Activated T-cell treated with anti-CD3 and anti-CD28 coated beads, Interleukin-2, amount 50 U/mL, for 72 hours (primary cell): ENCODE measurements around the gene UEVLD. TPM values are rescaled to one million over a fixed set of nuclear protein-coding genes. Genes with fewer than 3 reads are reported as not detected.

Experiments
- ATAC-seq, 2 donors: fragments of 150-1000 bp; cut with Tn5 transposase; replicated peaks in 1 of 2; 2 replicates each; pipeline ENCODE4 v1.10.0; 2021; ENCODE audit warnings: moderate library complexity in 2 of 2, mild to moderate bottlenecking in 1 of 2
- DNase-seq, 2 donors: peaks; one replicate each; pipeline ENCODE4 v3.0.0; 2021 to 2022; ENCODE audit warnings: mixed read lengths in 1 of 2
- H3K27ac Mint-ChIP-seq: one replicate; pipeline ENCODE4 v1.8.0; 2022; ENCODE audit warnings: mild to moderate bottlenecking, moderate library complexity, mixed read lengths
- H3K27me3 Mint-ChIP-seq: one replicate; pipeline ENCODE4 v1.8.0; 2022; ENCODE audit warnings: low read depth, mixed read lengths
- H3K36me3 Mint-ChIP-seq, 2 donors: one replicate each; pipeline ENCODE4 v1.8.0; 2022; ENCODE audit warnings: mixed read lengths in 2 of 2, mild to moderate bottlenecking in 1 of 2; ENCODE audit not compliant: insufficient read depth in 2 of 2
- H3K4me1 Mint-ChIP-seq: one replicate; pipeline ENCODE4 v1.8.0; 2022; ENCODE audit warnings: low read depth, mixed read lengths
- H3K4me3 Mint-ChIP-seq, 2 donors: one replicate each; pipeline ENCODE4 v1.8.0; 2022; ENCODE audit warnings: mild to moderate bottlenecking in 2 of 2, mixed read lengths in 2 of 2, moderate library complexity in 2 of 2
- H3K9me3 Mint-ChIP-seq, 2 donors: one replicate each; pipeline ENCODE4 v1.8.0; 2022; ENCODE audit warnings: mixed read lengths in 2 of 2
- total RNA-seq, 2 donors: library from RNA; stranded (reverse); gene quantifications; one replicate each; pipeline ENCODE4 v1.2.3, GENCODE V29; 2022

Gene UEVLD
- total RNA-seq, 2 donors from 2014 or later = 17.5 to 24.3 TPM

- DNase-seq (no peak), ATAC-seq (no peak)
- Mint-ChIP-seq H3K4me1 (peaks cover 41% of the 10 kb centered on the region), H3K27ac (no peak overlapping the region), H3K9me3 (no peaks in the 10 kb centered on the region), H3K27me3 (no peaks in the 10 kb centered on the region), H3K4me3 (no peak overlapping the region), H3K36me3 (peaks cover 3 to 7% of the 10 kb centered on the region in 2 donors)
These were observed 67.4 kb downstream of the UEVLD start for GRCh38 chr11:18521122-18521521.

GRCh38 chr11:18502352-18502751 is 86.2 kb downstream of the UEVLD start:
- DNase-seq (no peak), ATAC-seq (no peak)
- H3K36me3 Mint-ChIP-seq = peaks cover 11 to 29% of the 10 kb centered on the region in 2 donors
- no peaks in the 10 kb centered on the region for H3K27me3 Mint-ChIP-seq
- no peak overlapping the region for H3K4me3 Mint-ChIP-seq
- H3K9me3 Mint-ChIP-seq = no peaks in the 10 kb centered on the region
- no peaks in the 10 kb centered on the region for H3K4me1 Mint-ChIP-seq
- H3K27ac Mint-ChIP-seq = peak overlapping the region; percentile 25

DNA sequence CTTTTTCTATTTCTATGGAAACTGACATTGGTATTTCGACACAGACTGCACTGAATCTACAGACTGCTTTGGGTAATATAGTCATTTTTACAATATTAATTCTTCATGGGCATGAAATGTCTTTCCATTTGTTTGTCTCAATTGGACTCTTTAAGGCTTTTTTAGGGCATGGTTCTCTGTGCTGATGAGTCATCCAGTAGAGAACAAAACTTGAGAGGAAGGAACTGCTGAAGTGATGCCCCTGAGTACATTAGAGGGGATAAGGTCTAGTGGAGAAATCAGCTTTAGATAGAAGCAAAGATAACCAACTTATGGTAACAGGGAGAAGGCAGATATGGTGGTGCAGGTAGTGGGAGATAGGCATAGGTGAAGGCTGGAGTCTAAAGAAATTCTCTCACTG is 86.9 kb downstream of the UEVLD start:
- ATAC-seq (no peak), DNase-seq (no peak)
- peaks cover 9 to 28% of the 10 kb centered on the region in 2 donors for H3K36me3 Mint-ChIP-seq
- H3K9me3 Mint-ChIP-seq = no peaks in the 10 kb centered on the region
- peak overlapping the region; percentile 18 for H3K27ac Mint-ChIP-seq
- no peaks in the 10 kb centered on the region for H3K4me1 Mint-ChIP-seq
- no peak overlapping the region for H3K4me3 Mint-ChIP-seq
- H3K27me3 Mint-ChIP-seq = no peaks in the 10 kb centered on the region

DNA sequence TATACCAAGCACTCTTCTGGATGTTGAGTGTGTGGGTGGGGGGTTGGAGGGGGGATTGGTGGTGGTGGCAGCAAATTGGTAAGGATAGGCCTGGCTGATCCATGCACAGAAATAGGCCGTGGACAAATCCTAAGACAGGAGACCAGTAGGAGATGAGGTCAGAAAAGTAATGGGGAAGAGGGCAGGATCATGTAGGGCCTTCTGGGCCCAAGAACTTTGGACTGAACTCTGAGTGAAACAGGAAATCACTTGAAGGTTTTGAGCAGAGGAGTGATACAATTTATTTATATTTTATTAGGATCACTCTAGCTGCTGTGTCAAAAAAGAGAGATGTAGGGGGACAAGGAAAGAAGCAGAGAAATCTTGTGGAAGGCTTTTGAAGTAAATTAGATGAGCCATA is 90.5 kb downstream of the UEVLD start:
- ATAC-seq (no peak), DNase-seq (no peak)
- Mint-ChIP-seq H3K36me3 (peaks cover 9 to 35% of the 10 kb centered on the region in 2 donors), H3K4me3 (no peak overlapping the region), H3K9me3 (no peaks in the 10 kb centered on the region), H3K27ac (peak overlapping the region; percentile 35), H3K27me3 (no peaks in the 10 kb centered on the region), H3K4me1 (no peaks in the 10 kb centered on the region)

- Mint-ChIP-seq H3K4me1 (no peaks in the 10 kb centered on the region), H3K27me3 (no peaks in the 10 kb centered on the region), H3K36me3 (peaks cover 8 to 27% of the 10 kb centered on the region in 2 donors), H3K4me3 (no peak overlapping the region), H3K9me3 (no peaks in the 10 kb centered on the region), H3K27ac (peak overlapping the region; percentile 54)
- no peak for DNase-seq
- ATAC-seq = no peak
These were observed 92.8 kb downstream of the UEVLD start for GRCh38 chr11:18495703-18496102.

DNA sequence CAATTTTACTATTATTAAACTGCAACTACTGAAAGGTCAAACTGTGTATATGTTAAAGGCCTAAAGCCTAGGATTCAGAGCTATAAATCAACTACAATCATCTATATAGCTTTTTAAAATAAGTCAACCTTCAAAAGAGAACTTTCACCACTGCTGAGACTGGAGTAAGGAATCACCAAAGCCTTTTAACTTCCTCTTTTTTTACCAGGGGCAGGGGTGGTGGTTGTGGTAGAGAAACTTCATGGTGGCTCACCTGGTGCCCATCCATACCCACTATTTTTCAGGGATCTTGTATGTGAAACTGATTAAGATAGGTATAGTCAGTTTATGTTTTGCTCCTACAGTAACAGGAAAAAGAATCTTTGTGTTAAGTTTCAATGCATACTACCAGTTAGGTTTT is 93.3 kb downstream of the UEVLD start:
- no peak for ATAC-seq
- no peak for DNase-seq
- no peaks in the 10 kb centered on the region for H3K4me1 Mint-ChIP-seq
- no peaks in the 10 kb centered on the region for H3K9me3 Mint-ChIP-seq
- H3K36me3 Mint-ChIP-seq = peaks cover 8 to 25% of the 10 kb centered on the region in 2 donors
- no peak overlapping the region for H3K4me3 Mint-ChIP-seq
- H3K27ac Mint-ChIP-seq = peak overlapping the region; percentile 74
- H3K27me3 Mint-ChIP-seq = no peaks in the 10 kb centered on the region

DNA sequence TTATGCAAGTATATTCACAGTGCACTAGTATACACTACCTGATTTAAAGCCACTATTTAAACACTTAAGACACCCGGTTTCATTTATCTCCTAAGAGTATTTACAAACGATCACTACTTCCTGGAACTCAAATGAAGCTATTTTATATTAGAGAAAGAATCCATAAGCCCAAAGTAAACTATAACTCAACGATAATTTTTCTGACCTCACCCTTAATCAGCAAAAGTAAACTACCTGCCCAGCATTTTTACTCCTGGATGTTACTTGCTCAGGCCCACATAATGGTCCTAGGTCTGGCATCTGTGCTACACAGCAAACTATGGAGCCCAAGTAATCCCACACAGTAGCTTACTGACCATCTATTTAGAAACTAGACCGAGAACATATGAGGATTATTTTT is 95.2 kb downstream of the UEVLD start:
- H3K27me3 Mint-ChIP-seq = no peaks in the 10 kb centered on the region
- H3K4me3 Mint-ChIP-seq = no peak overlapping the region
- H3K9me3 Mint-ChIP-seq = no peaks in the 10 kb centered on the region
- peaks cover 3 to 17% of the 10 kb centered on the region in 2 donors for H3K36me3 Mint-ChIP-seq
- DNase-seq (no peak), ATAC-seq (no peak)
- H3K4me1 Mint-ChIP-seq = no peaks in the 10 kb centered on the region
- H3K27ac Mint-ChIP-seq = peak overlapping the region; percentile 77

GRCh38 chr11:18492888-18493287 is 95.6 kb downstream of the UEVLD start:
- no peaks in the 10 kb centered on the region for H3K4me1 Mint-ChIP-seq
- no peaks in the 10 kb centered on the region for H3K27me3 Mint-ChIP-seq
- peak overlapping the region; percentile 77 for H3K27ac Mint-ChIP-seq
- DNase-seq (no peak), ATAC-seq (no peak)
- H3K9me3 Mint-ChIP-seq = no peaks in the 10 kb centered on the region
- H3K4me3 Mint-ChIP-seq = no peak overlapping the region
- H3K36me3 Mint-ChIP-seq = peaks cover 2 to 16% of the 10 kb centered on the region in 2 donors

- Mint-ChIP-seq H3K36me3 (peaks cover 2 to 19% of the 10 kb centered on the region in 2 donors), H3K27me3 (no peaks in the 10 kb centered on the region)
These were observed 96.6 kb downstream of the UEVLD start for GRCh38 chr11:18491924-18492323.

GRCh38 chr11:18490736-18491485 is 97.6 kb downstream of the UEVLD start:
- no peak overlapping the region for H3K27ac Mint-ChIP-seq
- no peaks in the 10 kb centered on the region for H3K27me3 Mint-ChIP-seq
- H3K4me1 Mint-ChIP-seq = peaks cover 6% of the 10 kb centered on the region
- DNase-seq (no peak), ATAC-seq (no peak)
- H3K9me3 Mint-ChIP-seq = no peaks in the 10 kb centered on the region
- peaks cover 2 to 18% of the 10 kb centered on the region in 2 donors for H3K36me3 Mint-ChIP-seq
- no peak overlapping the region for H3K4me3 Mint-ChIP-seq

More at GRCh38 chr11:18491924-18492323, 96.6 kb downstream of the UEVLD start:
- no peak overlapping the region for H3K27ac Mint-ChIP-seq
- no peaks in the 10 kb centered on the region for H3K4me1 Mint-ChIP-seq
- no peaks in the 10 kb centered on the region for H3K9me3 Mint-ChIP-seq
- ATAC-seq (no peak), DNase-seq (no peak)
- no peak overlapping the region for H3K4me3 Mint-ChIP-seq

DNA sequence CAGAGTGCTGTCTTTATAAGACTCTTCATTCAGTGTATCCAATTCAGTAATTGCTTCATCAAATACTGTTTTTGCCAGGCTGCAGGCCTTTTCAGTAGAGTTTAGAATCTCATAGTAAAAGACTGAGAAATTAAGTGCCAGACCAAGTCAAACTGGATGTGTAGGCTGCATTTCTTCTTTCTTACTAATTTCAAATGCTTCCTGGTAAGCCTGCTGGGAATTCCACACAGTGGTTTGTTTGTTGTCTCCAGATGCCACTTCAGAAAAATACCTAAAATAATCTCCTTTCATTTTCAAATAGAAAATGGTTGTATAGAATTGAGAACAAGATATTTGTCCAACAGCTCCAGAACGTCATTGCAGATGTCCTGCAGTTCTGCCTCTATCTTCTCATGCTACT is 98.2 kb downstream of the UEVLD start:
- peaks cover 2 to 20% of the 10 kb centered on the region in 2 donors for H3K36me3 Mint-ChIP-seq
- H3K4me3 Mint-ChIP-seq = no peak overlapping the region
- H3K9me3 Mint-ChIP-seq = no peaks in the 10 kb centered on the region
- no peak overlapping the region for H3K27ac Mint-ChIP-seq
- H3K27me3 Mint-ChIP-seq = no peaks in the 10 kb centered on the region
- DNase-seq (no peak), ATAC-seq (no peak)
- peaks cover 8% of the 10 kb centered on the region for H3K4me1 Mint-ChIP-seq

- peak in 1 of 2 donors; percentile 36 for ATAC-seq
- no peak overlapping the region for H3K4me3 Mint-ChIP-seq
- no peaks in the 10 kb centered on the region for H3K27me3 Mint-ChIP-seq
- peaks cover 4 to 33% of the 10 kb centered on the region in 2 donors for H3K36me3 Mint-ChIP-seq
- no peak for DNase-seq
- no peaks in the 10 kb centered on the region for H3K9me3 Mint-ChIP-seq
- H3K4me1 Mint-ChIP-seq = peaks cover 8% of the 10 kb centered on the region
- H3K27ac Mint-ChIP-seq = no peak overlapping the region
These were observed 102.5 kb downstream of the UEVLD start for GRCh38 chr11:18485913-18486528.
